ENCODE measurements around the gene RAD51D.
"Not testable (repeated sequence)": the region's sequence is repeated elsewhere in the genome, so short reads cannot be mapped to it uniquely, and the experiment has no call there.

Gene RAD51D

GRCh38 chr17:35064516-35065215 lies 55.0 kb downstream of the RAD51D start:
- no peak for DNase-seq

GRCh38 chr17:35063514-35064223 lies 56.0 kb downstream of the RAD51D start, which contains the start of gene RFFL:
Gene RFFL (minus strand): TSS chr17:35063707. CDS start chr17:35026553, 37,154 bp downstream.
- peak; percentile 65 for DNase-seq

GRCh38 chr17:35062308-35062707 lies 57.4 kb downstream of the RAD51D start:
- no peak for DNase-seq

GRCh38 chr17:35057332-35057915 lies 62.2 kb downstream of the RAD51D start:
- no peak for DNase-seq

GRCh38 chr17:35056013-35056412 lies 63.6 kb downstream of the RAD51D start:
- DNase-seq: no peak

- DNase-seq: no peak
These were observed 66.5 kb downstream of the RAD51D start for GRCh38 chr17:35053204-35053603.

GRCh38 chr17:35052780-35053179 lies 66.9 kb downstream of the RAD51D start:
- no peak for DNase-seq

GRCh38 chr17:35052241-35052610 lies 67.4 kb downstream of the RAD51D start:
- DNase-seq: no peak

GRCh38 chr17:35051579-35052240 lies 68.0 kb downstream of the RAD51D start:
- no peak for DNase-seq

GRCh38 chr17:35051183-35051578 lies 68.5 kb downstream of the RAD51D start:
- peak; percentile 9 for DNase-seq

GRCh38 chr17:35050170-35050569 lies 69.5 kb downstream of the RAD51D start:
- DNase-seq: no peak

- DNase-seq: no peak
These were observed 70.8 kb downstream of the RAD51D start for GRCh38 chr17:35048685-35049379.

GRCh38 chr17:35046740-35047283 lies 72.8 kb downstream of the RAD51D start:
- DNase-seq: peak; percentile 12

GRCh38 chr17:35046245-35046644 lies 73.4 kb downstream of the RAD51D start:
- DNase-seq: no peak

GRCh38 chr17:35045458-35045979 lies 74.1 kb downstream of the RAD51D start:
- not testable (repeated sequence) for DNase-seq

GRCh38 chr17:35044181-35044580 lies 75.5 kb downstream of the RAD51D start:
- no peak for DNase-seq

Data from effector CD8-positive, alpha-beta T cell (primary cell).